Activated CD4-positive, alpha-beta T cell treated with anti-CD3 and anti-CD28 coated beads for 36 hours (primary cell): ENCODE results near the gene TMEM150B. TPM values are rescaled to one million over a fixed set of nuclear protein-coding genes. Genes with fewer than 3 reads are reported as not detected.

ENCODE experiments used
- ATAC-seq: fragments of 200-7000 bp; cut with Tn5 transposase; one replicate; pipeline ENCODE4 v1.10.0; 2021; ENCODE audit warnings: mild to moderate bottlenecking, moderate library complexity
- CTCF ChIA-PET: fragments of 350-600 bp; sonication (Branson Sonifier 250); formaldehyde crosslinking; loops from one replicate; lab custom pipeline; 2021; ENCODE audit warnings: antibody characterized with exemption; lab: Charles Lee
- POLR2A ChIA-PET: fragments of 350-600 bp; sonication (Branson Sonifier 250); formaldehyde crosslinking; loops from one replicate; lab custom pipeline; 2021; ENCODE audit warnings: antibody characterized with exemption, inconsistent platforms; lab: Charles Lee
- DNase-seq: peaks from one replicate; pipeline ENCODE4 v3.0.0-alpha.2; 2020
- H3K27ac Mint-ChIP-seq: one replicate; pipeline ENCODE4 v1.8.0; 2021; ENCODE audit warnings: mixed read lengths
- H3K27me3 Mint-ChIP-seq: one replicate; pipeline ENCODE4 v1.8.0; 2021; ENCODE audit warnings: mixed read lengths
- H3K36me3 Mint-ChIP-seq: one replicate; pipeline ENCODE4 v1.8.0; 2021; ENCODE audit warnings: low read depth, mixed read lengths
- H3K4me1 Mint-ChIP-seq: one replicate; pipeline ENCODE4 v1.8.0; 2021; ENCODE audit warnings: mixed read lengths
- H3K4me3 Mint-ChIP-seq: one replicate; pipeline ENCODE4 v1.8.0; 2021; ENCODE audit warnings: mild to moderate bottlenecking, moderate library complexity, mixed read lengths
- H3K9me3 Mint-ChIP-seq: one replicate; pipeline ENCODE4 v1.8.0; 2021; ENCODE audit warnings: low read depth, mixed read lengths
- intact Hi-C, 2 experiments: fragments of 100-400 bp; cut with DNase I in 1 of 2; cut with micrococcal nuclease in 1 of 2; formaldehyde crosslinking; loops; one replicate each; pipeline versions ENCODE4 v1.14.2 to v1.15.1; 2022 to 2024; cut with DNase I, micrococcal nuclease
- total RNA-seq, 2 experiments: library from RNA; stranded (reverse); gene quantifications; one replicate each; pipeline ENCODE4 v1.2.3, GENCODE V29; 2021

Gene TMEM150B
- total RNA-seq = not detected

DNA sequence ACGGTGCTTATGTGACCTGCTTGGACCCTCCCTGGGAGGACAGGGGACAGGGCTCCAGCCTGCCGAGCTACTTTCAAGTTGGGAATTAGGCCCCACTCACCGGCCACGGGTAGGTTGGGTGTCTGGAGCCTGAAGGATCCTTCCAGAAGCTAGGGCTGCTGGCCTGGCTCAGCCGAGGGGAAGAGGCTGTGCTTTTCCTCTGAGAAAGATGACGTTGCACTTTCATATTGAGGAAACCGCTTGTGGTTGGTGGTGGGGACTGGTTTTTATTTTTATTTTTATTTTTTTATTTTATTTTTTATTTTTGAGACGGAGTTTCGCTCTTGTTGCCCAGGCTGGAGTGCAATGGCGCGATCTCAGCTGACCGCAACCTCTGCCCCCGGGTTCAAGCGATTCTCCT, at the start of gene TMEM150B:
TSS of gene TMEM150B (minus strand) at position 170 of the 400 bp plus-strand sequence. CDS start 4,305 bp downstream, outside the sequence.
- H3K27ac Mint-ChIP-seq = no peak within 1 kb of the TSS
- ATAC-seq (no peak), DNase-seq (no peak)
- intact Hi-C loops = no loop called here
- H3K27me3 Mint-ChIP-seq = peaks cover 5% of the 10 kb centered on the region
- no peaks in the 10 kb centered on the region for H3K36me3 Mint-ChIP-seq
- no peaks in the 10 kb centered on the region for H3K9me3 Mint-ChIP-seq
- ChIA-PET POLR2A (no interaction called here), CTCF (no interaction called here)
- H3K4me3 Mint-ChIP-seq = no peak within 1 kb of the TSS
- H3K4me1 Mint-ChIP-seq = no peaks in the 10 kb centered on the region

DNA sequence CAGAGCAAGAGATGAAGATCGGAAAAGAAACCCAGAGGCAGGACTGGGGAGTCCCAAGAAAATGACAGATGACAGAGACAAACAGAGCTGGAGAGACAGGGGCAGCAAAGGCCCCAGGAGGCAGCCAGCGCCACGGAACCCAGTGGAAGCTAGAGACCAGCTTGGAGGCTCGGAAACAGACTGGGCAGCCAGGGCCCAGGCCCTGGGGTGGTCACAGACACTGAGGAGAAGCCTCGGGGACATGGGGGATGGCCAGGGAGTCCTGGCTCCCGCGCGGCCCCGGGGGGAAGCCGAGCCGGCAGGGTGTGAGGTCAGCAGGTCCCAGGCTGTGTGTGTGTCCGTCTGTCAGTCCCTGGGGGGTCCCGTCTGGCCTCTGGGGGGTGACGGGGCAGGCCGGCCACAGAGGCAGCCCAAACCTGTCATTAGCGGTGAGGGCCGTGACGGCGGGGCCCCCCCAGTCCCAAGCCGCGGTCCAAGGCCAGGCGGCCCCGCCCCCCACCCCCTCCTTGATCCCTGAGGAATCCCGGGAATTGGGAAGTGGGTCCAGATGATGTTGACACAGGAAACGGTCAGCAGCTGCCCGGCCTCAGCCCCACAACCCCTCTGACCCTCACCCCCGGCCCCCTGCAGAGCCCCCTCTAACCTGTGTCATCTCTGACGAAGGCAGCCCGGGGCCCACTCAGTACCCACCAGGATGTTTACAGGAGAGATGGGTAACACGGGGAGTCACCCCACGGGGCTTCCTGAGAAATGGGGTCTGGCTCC, 49.0 kb upstream of the TMEM150B start:
- peaks cover 5% of the 10 kb centered on the region for H3K4me1 Mint-ChIP-seq
- no peaks in the 10 kb centered on the region for H3K9me3 Mint-ChIP-seq
- ATAC-seq (no peak), DNase-seq (no peak)
- H3K27me3 Mint-ChIP-seq = peaks cover 27% of the 10 kb centered on the region
- intact Hi-C loops = no loop called here
- H3K27ac Mint-ChIP-seq = no peak overlapping the region
- ChIA-PET CTCF (no interaction called here), POLR2A (no interaction called here)
- H3K4me3 Mint-ChIP-seq = no peak overlapping the region
- no peaks in the 10 kb centered on the region for H3K36me3 Mint-ChIP-seq

DNA sequence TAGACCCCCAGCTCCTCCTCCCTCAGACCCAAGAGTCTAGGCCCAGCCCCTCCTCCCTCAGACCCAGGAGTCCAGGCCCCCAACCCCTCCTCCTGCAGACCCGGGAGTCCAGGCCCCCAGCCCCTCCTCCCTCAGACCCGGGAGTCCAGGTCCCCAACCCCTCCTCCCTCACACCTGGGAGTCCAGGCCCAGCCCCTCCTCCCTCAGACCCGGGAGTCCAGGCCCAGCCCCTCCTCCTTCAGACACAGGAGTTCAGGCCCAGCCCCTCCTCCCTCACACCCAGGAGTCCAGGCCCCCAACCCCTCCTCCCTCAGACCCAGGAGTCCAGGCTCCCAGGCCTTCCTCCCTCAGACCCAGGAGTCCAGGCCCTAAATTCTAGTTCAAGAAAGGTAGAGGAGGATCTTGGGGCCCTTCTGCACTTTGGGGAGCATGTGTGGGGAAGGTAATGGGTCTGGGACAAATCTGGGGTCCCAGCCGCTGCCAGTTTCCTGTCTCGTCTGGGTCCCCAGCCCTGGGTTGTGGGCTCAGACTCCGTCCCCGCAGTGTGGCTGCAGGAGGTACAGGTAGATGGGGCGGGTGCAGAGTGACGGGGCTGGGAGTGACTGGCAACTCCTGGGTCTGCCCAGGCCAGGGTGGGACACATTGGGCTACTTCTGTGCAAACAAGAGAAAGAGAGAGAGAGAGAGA, 48.3 kb upstream of the TMEM150B start:
- POLR2A ChIA-PET = no interaction called here
- Mint-ChIP-seq H3K27ac (no peak overlapping the region), H3K36me3 (no peaks in the 10 kb centered on the region), H3K9me3 (no peaks in the 10 kb centered on the region), H3K4me3 (no peak overlapping the region), H3K4me1 (peaks cover 5% of the 10 kb centered on the region), H3K27me3 (peaks cover 29% of the 10 kb centered on the region)
- DNase-seq (no peak), ATAC-seq (no peak)
- CTCF ChIA-PET = interaction anchor here (0.6 kb wide), 1 partner anchor 52 kb away, joined by 3 read pairs; no protein-coding TSS in a partner anchor
- intact Hi-C loops = no loop called here

DNA sequence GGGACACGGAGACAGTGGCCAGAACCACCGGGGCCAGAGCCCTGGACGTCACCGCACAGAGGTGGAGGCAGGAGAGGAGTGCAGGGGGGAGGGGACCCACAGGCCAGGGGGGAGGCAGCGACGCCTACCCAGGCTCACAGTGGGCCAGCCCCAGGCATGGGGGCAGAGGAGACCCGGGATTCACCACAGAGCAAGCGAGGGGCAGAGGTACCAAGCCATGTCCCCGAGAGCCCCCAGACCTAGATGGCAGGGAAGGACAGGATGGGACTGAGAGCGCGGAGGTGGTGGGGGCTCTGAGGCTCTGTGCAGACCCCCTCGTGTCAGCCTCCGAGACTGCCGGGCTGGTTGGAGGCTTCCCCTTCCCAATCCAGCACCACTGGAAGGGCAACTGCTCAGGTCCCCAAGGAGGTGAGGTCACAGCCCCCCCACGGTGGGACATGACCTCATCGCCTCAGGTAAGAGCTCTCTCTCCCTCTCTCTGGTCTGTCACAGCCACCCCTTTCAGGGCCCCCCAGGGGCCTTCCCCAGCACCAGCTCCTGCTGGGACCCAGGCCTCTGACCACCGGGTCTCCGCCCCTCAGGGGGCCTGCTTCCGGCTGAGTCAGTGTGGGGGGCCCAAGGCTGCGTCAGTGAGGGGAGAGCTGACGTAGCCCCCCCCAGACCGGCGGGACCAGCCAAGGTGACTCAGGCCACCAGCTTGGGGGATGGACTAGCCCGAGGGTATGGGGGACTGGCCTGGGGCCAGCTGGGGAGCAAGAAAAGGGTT, 47.4 kb upstream of the TMEM150B start:
- Mint-ChIP-seq H3K27ac (no peak overlapping the region), H3K4me1 (peaks cover 5% of the 10 kb centered on the region), H3K27me3 (peaks cover 36% of the 10 kb centered on the region), H3K4me3 (no peak overlapping the region), H3K9me3 (no peaks in the 10 kb centered on the region), H3K36me3 (no peaks in the 10 kb centered on the region)
- intact Hi-C loops = no loop called here
- no peak for ATAC-seq
- peak; percentile 36 for DNase-seq
- ChIA-PET POLR2A (no interaction called here), CTCF (interaction anchor here (0.6 kb wide), 1 partner anchor 51 kb away, joined by 3 read pairs; no protein-coding TSS in a partner anchor)

DNA sequence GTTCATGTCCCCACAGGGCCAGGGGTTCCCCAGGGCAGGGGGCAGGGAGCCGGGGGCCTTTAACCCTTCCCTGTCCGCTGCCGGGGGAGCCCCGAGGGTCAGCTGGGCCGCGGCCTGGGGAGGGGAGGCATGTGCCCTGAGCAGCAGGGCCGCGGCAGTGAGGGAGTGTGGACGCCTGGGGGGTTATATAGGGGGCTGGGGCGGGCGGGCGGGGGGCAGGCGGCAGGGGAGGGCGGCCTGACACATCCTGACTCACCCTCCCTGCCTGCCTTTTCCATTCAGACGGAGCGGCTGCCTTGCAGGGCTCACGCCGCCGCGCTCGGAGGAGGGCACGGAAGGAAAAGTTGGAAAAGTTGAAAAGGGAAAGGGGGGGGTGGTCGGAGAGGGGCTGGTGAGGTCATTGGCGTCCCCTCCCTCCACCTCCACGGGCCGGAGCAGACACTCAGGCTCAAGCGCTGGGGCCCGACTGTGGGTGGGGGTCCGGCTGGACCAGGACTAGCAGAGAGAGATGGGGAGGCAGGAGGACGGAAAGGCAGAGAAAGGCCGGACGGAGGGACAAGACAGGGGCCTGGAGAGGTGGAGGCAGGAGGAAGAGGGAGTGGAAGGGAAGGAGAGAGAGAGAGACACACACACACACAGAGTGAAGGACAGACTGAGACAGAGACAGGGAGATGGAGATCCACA, 45.3 kb upstream of the TMEM150B start, which contains the start of gene IL11:
TSS of gene IL11 (minus strand) at position 159 of the 684 bp plus-strand sequence. CDS start at position 6, 153 bp downstream.
- ATAC-seq (no peak), DNase-seq (no peak)
- intact Hi-C loops = no loop called here
- peaks cover 35% of the 10 kb centered on the region for H3K27me3 Mint-ChIP-seq
- no peaks in the 10 kb centered on the region for H3K36me3 Mint-ChIP-seq
- POLR2A ChIA-PET = no interaction called here
- H3K4me1 Mint-ChIP-seq = peaks cover 5% of the 10 kb centered on the region
- no peak within 1 kb of the TSS for H3K27ac Mint-ChIP-seq
- CTCF ChIA-PET = no interaction called here
- no peaks in the 10 kb centered on the region for H3K9me3 Mint-ChIP-seq
- H3K4me3 Mint-ChIP-seq = peak within 1 kb of the TSS; percentile 58

DNA sequence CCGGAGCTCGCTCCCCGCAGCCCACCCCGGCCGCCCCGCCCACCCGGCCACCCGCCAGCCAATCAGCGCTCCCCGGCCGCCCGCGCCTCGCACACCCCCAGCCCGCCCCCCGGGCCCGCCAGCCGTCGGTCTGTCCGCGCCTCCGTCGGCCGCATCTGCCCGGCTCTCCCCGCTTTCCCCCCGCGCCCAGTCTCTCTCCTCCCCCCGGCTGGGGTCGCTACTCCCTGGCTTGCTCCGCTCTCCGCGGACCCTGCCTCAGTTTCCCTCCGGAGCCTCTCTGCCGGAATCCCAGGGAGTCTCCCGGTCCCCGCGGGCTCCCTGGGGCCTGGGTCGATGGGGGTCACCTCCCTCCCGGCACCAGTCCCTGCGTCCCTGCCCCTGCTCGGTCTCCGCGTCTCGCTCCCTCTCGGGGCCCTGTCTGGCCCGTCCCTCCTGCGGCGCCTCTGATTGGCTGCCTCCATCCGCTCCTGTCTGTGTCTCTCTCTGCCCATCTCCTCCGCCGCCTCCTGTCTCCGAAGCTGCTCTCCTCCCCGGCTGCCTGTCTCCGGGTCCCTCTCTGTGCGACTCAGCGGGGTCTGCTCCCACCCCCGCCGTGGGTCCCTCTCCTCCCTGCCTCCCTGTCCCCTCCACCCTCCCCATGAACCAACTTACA, 44.6 kb upstream of the TMEM150B start:
- Mint-ChIP-seq H3K9me3 (no peaks in the 10 kb centered on the region), H3K4me3 (peak overlapping the region; percentile 58), H3K4me1 (peaks cover 5% of the 10 kb centered on the region), H3K27me3 (peaks cover 37% of the 10 kb centered on the region), H3K27ac (no peak overlapping the region), H3K36me3 (no peaks in the 10 kb centered on the region)
- ATAC-seq = peak; percentile 77
- peak; percentile 60 for DNase-seq
- intact Hi-C loops = no loop called here
- ChIA-PET POLR2A (interaction anchor here (0.6 kb wide), 1 partner anchor 14 kb away, joined by 5 read pairs; no protein-coding TSS in a partner anchor), CTCF (interaction anchor here (0.8 kb wide), 1 partner anchor 29 kb away, joined by 3 read pairs; no protein-coding TSS in a partner anchor)

DNA sequence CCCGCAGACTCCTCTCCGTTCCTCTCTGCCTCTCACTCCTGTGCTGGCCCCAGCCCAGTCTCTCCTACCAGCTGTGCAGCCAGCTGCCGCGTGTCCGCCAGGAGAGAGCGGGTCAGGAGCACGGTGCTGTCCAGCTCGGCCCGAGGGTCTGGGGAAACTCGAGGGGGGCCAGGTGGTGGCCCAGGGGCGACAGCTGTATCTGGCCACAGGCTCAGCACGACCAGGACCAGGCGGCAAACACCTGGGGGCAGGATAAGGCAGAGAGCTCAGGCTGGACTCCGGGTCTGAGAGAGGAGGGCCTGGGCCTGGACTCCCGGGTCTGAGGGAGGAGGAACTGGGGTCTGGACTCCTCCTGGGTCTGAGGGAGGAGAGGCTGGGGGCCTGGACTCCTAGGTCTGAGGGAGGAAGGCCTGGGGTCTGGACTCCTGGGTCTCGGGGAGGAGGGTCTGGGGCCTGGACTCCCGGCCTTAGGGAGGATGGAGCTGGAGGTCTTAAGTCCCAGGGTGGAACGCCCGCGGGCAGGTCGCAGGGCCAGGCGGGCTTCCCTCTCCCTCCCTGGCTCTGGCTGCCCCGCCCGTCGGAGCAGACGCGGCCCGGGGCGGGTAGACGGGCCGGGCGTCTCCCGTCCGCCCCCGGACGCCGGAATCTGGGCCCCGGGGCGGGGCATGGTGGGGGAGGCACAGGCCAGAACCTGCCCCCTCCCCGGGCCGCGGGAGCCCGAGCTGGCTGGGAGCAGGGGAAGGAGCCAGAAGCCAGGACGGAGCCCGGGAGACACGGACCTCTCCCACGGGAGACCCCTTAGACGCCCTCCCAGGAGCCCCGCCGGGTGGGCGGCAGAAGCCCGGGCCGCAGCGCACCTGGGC, 43.8 kb upstream of the TMEM150B start:
- peak; percentile 56 for ATAC-seq

DNA sequence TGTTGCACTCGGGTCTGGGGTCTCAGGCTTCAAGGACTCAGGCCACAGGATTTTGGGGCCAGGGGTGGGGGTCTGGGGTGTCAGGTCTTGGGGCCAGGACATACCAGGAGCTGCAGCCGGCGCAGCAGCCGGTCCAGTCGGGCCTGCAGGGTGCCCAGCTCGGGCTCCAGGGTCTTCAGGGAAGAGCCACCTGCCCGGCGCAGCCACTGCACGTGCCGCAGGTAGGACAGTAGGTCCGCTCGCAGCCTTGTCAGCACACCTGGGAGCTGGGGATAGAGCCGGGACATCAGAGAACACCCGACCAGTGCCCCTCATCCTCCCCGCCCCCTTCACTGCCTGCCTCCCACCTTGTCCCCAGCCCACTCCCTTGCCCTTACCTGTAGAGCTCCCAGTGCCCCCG, 43.0 kb upstream of the TMEM150B start:
- Mint-ChIP-seq H3K9me3 (no peaks in the 10 kb centered on the region), H3K36me3 (no peaks in the 10 kb centered on the region), H3K27me3 (peaks cover 33% of the 10 kb centered on the region), H3K27ac (no peak overlapping the region), H3K4me1 (peaks cover 5% of the 10 kb centered on the region), H3K4me3 (no peak overlapping the region)
- ATAC-seq (no peak), DNase-seq (no peak)
- ChIA-PET POLR2A (interaction anchor here (0.8 kb wide), 1 partner anchor 15 kb away, joined by 3 read pairs; no protein-coding TSS in a partner anchor), CTCF (no interaction called here)
- intact Hi-C loops = no loop called here

More for the DNA sequence above, 43.8 kb upstream of the TMEM150B start:
- no peak overlapping the region for H3K4me3 Mint-ChIP-seq
- H3K36me3 Mint-ChIP-seq = no peaks in the 10 kb centered on the region
- H3K27ac Mint-ChIP-seq = no peak overlapping the region
- H3K4me1 Mint-ChIP-seq = peaks cover 5% of the 10 kb centered on the region
- peaks cover 37% of the 10 kb centered on the region for H3K27me3 Mint-ChIP-seq
- DNase-seq = peak; percentile 49
- ChIA-PET POLR2A (interaction anchor here (0.6 to 0.8 kb wide), 2 partner anchors 13 to 14 kb away, joined by 3 to 5 read pairs; no protein-coding TSS in a partner anchor), CTCF (interaction anchor here (0.6 to 0.8 kb wide), 2 partner anchors 28 to 78 kb away, joined by 3 to 5 read pairs; no protein-coding TSS in a partner anchor)
- intact Hi-C loops = no loop called here
- H3K9me3 Mint-ChIP-seq = no peaks in the 10 kb centered on the region

DNA sequence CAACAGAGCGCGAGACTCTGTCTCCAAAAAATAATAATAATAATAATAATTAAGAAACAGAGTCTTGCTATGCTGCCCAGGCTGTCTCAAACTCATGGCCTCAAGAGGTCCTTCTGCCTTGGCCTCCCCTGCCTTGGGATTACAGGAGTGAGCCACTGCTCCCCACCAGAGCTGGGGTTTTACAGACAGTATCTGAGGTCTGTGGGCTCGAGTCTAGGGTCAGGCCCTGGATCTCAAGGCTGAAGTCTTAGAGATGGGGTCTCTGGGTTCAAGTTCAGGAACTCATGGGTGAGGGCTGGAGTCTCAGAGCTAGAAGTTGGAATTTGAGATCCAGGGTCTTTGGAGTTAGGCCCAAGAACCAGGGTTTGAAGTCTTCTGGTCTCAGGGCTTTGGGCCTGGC, 41.6 kb upstream of the TMEM150B start:
- H3K9me3 Mint-ChIP-seq = no peaks in the 10 kb centered on the region
- peaks cover 28% of the 10 kb centered on the region for H3K27me3 Mint-ChIP-seq
- DNase-seq (no peak), ATAC-seq (no peak)
- POLR2A ChIA-PET = no interaction called here
- no peaks in the 10 kb centered on the region for H3K36me3 Mint-ChIP-seq
- H3K4me1 Mint-ChIP-seq = peaks cover 5% of the 10 kb centered on the region
- no peak overlapping the region for H3K4me3 Mint-ChIP-seq
- CTCF ChIA-PET = interaction anchor here (0.6 kb wide), 1 partner anchor 38 kb away, joined by 3 read pairs; no protein-coding TSS in a partner anchor
- intact Hi-C loops = no loop called here
- no peak overlapping the region for H3K27ac Mint-ChIP-seq

GRCh38 chr19:55365964-55366363, 40.8 kb upstream of the TMEM150B start:
- Mint-ChIP-seq H3K9me3 (no peaks in the 10 kb centered on the region), H3K36me3 (no peaks in the 10 kb centered on the region), H3K27me3 (peaks cover 22% of the 10 kb centered on the region), H3K4me1 (peaks cover 5% of the 10 kb centered on the region), H3K27ac (no peak overlapping the region), H3K4me3 (no peak overlapping the region)
- intact Hi-C loops = no loop called here
- no peak for ATAC-seq
- POLR2A ChIA-PET = no interaction called here
- CTCF ChIA-PET = no interaction called here
- no peak for DNase-seq
